Coronary artery (tissue), 2 donors: ENCODE results near the gene JARID2.

Experiments
- DNase-seq: peaks from one replicate; pipeline ENCODE4 v3.0.0-alpha.2; 2017; ENCODE audit warnings: low spot score
- H3K27ac ChIP-seq, 2 donors: fragments of 200-600 bp; sonication (generic); one replicate each; pipeline ENCODE4 v1.5.1; 2016 to 2019
- H3K4me3 ChIP-seq: fragments of 200-600 bp; sonication (generic); 2 replicates; pipeline ENCODE4 v1.5.1; 2016; ENCODE audit warnings: mild to moderate bottlenecking, moderate library complexity
- TF ChIP-seq, protein P1 (sequence below): fragments of 200-600 bp; sonication (generic); IDR thresholded peaks from one replicate; pipeline ENCODE4 v1.5.1; 2019; ENCODE audit warnings: antibody characterized with exemption

JARID2 gene

DNA sequence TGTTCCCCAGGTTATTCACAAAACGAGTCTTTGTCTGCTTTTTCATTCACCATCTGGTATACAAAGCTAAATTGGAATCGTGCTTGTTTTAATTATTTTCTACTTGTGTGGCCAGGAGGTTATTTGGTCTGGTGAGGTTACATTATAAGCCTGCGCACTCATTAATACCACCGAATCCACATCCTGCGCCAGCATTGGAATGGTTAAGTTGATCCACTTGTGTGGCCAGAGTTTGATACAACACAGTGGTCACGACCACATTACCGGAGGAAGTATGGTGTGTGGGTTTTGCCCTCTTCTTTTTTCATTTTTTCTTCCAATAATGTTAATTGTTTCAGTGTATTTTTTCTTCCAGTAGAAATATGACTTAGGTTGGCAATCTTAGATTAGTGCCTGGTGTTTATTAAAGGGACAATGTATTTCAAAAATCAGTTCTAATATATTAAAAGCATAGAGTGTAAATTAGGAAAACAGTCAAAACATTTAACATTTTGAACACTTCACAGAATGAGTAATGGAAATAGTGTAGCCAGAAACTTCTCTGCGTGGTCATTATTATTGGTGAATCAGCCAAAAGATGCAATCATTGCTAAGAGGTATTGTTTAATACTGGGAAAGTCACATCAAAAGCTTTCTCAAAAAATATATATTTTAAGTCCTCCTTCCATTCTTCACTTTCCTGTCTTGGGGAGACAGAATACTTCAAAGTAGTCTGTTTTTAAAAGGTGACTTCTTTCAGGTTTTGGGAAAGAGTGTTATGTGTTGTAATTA is 84.5 kb downstream of the JARID2 start:
- DNase-seq: no peak
- H3K27ac ChIP-seq: no peak overlapping the region
- H3K4me3 ChIP-seq: no peak overlapping the region
- TF ChIP-seq, protein P1, sequence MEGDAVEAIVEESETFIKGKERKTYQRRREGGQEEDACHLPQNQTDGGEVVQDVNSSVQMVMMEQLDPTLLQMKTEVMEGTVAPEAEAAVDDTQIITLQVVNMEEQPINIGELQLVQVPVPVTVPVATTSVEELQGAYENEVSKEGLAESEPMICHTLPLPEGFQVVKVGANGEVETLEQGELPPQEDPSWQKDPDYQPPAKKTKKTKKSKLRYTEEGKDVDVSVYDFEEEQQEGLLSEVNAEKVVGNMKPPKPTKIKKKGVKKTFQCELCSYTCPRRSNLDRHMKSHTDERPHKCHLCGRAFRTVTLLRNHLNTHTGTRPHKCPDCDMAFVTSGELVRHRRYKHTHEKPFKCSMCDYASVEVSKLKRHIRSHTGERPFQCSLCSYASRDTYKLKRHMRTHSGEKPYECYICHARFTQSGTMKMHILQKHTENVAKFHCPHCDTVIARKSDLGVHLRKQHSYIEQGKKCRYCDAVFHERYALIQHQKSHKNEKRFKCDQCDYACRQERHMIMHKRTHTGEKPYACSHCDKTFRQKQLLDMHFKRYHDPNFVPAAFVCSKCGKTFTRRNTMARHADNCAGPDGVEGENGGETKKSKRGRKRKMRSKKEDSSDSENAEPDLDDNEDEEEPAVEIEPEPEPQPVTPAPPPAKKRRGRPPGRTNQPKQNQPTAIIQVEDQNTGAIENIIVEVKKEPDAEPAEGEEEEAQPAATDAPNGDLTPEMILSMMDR: no peak

DNA sequence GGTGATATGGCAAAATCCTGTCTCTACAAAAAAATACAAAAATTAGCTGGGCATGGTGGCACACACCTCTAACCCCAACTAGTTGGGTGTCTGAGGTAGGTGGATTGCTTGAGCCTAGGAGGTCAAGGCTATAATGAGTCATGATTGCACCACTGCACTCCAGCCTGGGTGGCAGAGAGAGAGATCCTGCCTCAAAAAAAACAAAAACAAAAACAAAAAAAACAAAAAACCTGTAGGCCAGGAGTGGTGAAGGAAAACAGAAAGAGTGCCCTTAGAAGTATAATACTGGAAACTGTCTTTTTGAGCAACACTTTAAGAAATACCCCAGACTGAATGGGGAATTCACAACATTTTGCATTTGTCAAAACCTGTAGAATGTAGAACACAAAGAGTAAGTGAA is 85.3 kb downstream of the JARID2 start:
- no peak for DNase-seq

DNA sequence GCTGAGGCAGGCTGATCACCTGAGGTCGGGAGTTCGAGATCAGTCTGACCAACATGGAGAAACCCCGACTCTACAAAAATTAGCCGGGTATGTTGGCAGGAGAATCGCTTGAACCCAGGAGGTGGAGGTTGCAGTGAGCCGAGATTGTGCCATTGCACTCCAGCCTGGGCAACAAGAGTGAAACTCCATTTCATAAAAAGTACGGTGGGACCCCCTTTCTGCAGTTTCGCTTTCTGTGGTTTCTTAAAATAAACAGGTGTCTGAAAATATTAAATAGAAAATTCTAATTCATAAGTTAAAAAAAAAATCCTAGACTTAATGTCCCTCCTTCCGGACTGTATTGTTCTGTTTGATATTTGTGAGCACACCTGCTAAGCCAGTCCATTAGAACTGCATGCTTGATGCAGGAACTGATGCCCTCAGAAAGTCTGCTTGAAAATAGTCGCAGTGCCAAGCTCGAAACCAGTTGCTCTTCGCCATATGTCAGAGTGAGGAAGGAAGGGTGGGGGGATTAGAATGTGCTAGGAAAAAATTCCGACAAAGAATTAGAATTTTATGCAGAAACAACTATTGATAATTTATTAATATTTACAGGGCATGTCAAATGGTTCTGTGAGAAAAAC is 85.9 kb downstream of the JARID2 start:
- no peak overlapping the region for H3K27ac ChIP-seq
- H3K4me3 ChIP-seq: no peak overlapping the region
- no peak for DNase-seq
- TF ChIP-seq, protein P1: no peak

More for the DNA sequence above, 85.3 kb downstream of the JARID2 start:
- no peak overlapping the region for H3K4me3 ChIP-seq
- no peak overlapping the region for H3K27ac ChIP-seq
- TF ChIP-seq, protein P1: no peak

DNA sequence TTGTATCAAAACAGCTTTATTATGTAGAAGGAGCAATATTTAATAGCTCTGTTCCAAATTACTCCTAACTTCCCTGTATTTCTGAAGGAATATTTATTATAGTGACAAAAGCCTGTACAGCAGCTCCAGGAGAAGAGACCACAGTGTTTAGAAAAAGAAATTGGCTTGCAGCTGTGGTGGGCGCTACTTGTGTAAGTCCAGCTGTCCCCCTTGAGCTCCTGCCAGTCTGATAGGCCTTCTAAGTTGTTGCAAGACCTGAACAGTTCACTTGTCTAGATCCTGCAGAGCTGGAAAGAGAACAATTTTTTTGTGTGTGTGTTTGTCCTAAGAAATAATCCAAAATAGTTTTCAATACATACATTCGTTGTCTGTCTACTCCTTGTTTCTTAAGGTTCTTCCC is 86.6 kb downstream of the JARID2 start:
- TF ChIP-seq, protein P1: no peak
- Histone ChIP-seq H3K4me3 (no peak overlapping the region), H3K27ac (no peak overlapping the region)
- no peak for DNase-seq

DNA sequence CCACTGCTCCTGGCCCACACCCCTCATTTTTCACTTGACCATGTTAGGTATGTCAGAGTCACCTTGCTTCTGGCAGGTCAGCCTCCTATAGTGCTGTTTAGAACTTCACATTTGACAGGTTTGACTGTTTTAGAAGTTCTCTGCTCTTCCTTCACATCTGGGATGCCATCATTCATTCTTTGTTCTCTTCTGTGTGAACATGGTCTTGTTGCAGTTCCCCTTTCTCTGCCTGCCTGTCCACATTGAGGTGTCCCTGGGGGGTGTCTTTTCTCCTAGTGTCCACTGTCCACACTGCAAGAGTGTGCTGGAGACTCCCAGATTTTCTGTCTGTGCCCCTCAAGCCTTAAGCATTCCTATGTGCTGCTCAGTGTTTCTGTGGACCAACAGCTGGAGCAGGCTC is 89.5 kb downstream of the JARID2 start:
- no peak for DNase-seq
- H3K27ac ChIP-seq: no peak overlapping the region
- no peak overlapping the region for H3K4me3 ChIP-seq
- TF ChIP-seq, protein P1: no peak

DNA sequence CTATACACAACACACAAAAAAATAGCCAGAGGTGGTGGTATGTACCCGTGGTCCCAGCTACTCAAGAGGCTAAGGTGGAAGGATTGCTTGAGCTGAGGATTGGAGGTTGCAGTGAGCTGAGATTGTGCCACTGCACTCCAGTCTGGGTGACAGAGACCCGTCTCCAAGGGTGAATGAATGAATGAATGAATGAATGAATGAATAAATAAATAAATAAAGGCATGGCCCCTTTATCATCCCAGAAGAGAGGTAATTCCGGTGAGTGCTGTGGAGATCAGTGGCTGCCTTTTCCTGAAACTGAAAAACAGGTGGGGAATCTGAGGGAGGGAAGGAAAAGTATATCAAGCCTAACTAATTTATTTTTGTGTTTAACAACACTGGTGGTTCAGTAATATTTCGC is 90.0 kb downstream of the JARID2 start:
- no peak overlapping the region for H3K27ac ChIP-seq
- no peak for DNase-seq
- TF ChIP-seq, protein P1: no peak
- no peak overlapping the region for H3K4me3 ChIP-seq
